ENCODE results near the gene FLOT1. TPM values are rescaled to one million over a fixed set of nuclear protein-coding genes. Genes with fewer than 3 reads are reported as not detected.

The FLOT1 gene
- total and polyA plus RNA-seq, 2 of the 13 experiments (the other 11 are each of a cell fraction or from before 2014, with no cell fraction given) = 82.3 to 130 TPM

GRCh38 chr6:30749554-30750378, 7.3 kb upstream of the FLOT1 start (continued):
- TF ChIP-seq, protein P1, sequence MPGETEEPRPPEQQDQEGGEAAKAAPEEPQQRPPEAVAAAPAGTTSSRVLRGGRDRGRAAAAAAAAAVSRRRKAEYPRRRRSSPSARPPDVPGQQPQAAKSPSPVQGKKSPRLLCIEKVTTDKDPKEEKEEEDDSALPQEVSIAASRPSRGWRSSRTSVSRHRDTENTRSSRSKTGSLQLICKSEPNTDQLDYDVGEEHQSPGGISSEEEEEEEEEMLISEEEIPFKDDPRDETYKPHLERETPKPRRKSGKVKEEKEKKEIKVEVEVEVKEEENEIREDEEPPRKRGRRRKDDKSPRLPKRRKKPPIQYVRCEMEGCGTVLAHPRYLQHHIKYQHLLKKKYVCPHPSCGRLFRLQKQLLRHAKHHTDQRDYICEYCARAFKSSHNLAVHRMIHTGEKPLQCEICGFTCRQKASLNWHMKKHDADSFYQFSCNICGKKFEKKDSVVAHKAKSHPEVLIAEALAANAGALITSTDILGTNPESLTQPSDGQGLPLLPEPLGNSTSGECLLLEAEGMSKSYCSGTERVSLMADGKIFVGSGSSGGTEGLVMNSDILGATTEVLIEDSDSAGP (CRISPR knock-in tag; IDR thresholded peaks at IDR 0.05; ENCODE audit: borderline replicate concordance) = no peak; the same call in 1 of the 2 replicates
- TF ChIP-seq, protein P2, sequence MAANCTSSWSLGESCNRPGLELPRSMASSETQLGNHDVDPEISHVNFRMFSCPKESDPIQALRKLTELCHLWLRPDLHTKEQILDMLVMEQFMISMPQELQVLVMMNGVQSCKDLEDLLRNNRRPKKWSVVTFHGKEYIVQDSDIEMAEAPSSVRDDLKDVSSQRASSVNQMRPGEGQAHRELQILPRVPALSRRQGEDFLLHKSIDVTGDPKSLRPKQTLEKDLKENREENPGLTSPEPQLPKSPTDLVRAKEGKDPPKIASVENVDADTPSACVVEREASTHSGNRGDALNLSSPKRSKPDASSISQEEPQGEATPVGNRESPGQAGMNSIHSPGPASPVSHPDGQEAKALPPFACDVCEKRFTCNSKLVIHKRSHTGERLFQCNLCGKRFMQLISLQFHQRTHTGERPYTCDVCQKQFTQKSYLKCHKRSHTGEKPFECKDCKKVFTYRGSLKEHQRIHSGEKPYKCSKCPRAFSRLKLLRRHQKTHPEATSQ (CRISPR knock-in tag; IDR thresholded peaks at IDR 0.05; ENCODE audit: borderline replicate concordance) = no peak; the same call in 1 of the 2 replicates
- TF ChIP-seq ZNF563 (CRISPR knock-in tag; IDR thresholded peaks at IDR 0.05) = no peak
- TF ChIP-seq ZNF577 (CRISPR knock-in tag; IDR thresholded peaks at IDR 0.05; ENCODE audit: borderline replicate concordance, low read depth) = no peak
- no peak for TF ChIP-seq ZNF124 (CRISPR knock-in tag; IDR thresholded peaks at IDR 0.05)
- TF ChIP-seq, protein P3, sequence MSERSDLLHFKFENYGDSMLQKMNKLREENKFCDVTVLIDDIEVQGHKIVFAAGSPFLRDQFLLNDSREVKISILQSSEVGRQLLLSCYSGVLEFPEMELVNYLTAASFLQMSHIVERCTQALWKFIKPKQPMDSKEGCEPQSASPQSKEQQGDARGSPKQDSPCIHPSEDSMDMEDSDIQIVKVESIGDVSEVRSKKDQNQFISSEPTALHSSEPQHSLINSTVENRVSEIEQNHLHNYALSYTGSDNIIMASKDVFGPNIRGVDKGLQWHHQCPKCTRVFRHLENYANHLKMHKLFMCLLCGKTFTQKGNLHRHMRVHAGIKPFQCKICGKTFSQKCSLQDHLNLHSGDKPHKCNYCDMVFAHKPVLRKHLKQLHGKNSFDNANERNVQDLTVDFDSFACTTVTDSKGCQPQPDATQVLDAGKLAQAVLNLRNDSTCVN (CRISPR knock-in tag; IDR thresholded peaks at IDR 0.05; ENCODE audit: borderline replicate concordance) = no peak
- 0 out of 2 replicates have a peak, but pooled peaks have one; percentile 10 for TF ChIP-seq HNF1A (IDR thresholded peaks at IDR 0.05; ENCODE audit: low read depth)
- TF ChIP-seq HNF1A (CRISPR knock-in tag; IDR thresholded peaks at IDR 0.05; ENCODE audit: borderline replicate concordance) = no peak
- TF ChIP-seq ZSCAN29 (CRISPR knock-in tag; conservative IDR thresholded peaks at IDR 0.05) = no peak; the same call in 1 of the 2 replicates
- no peak; the same call in 1 of the 2 replicates for TF ChIP-seq DMAP1 (CRISPR knock-in tag; IDR thresholded peaks at IDR 0.05)
- TF ChIP-seq NRL (CRISPR knock-in tag; IDR thresholded peaks at IDR 0.05; ENCODE audit: borderline replicate concordance) = peak; percentile 71; the same call in 1 of the 2 replicates
- TF ChIP-seq ZNF276 (CRISPR knock-in tag; IDR thresholded peaks at IDR 0.05; ENCODE audit: low read depth) = no peak
- no peak for TF ChIP-seq TEF (CRISPR knock-in tag; IDR thresholded peaks at IDR 0.05)
- peak; percentile 65; the same call in 1 of the 2 replicates for TF ChIP-seq ZBTB20 (CRISPR knock-in tag; IDR thresholded peaks at IDR 0.05; ENCODE audit: borderline replicate concordance, low read depth)
- TF ChIP-seq ZNF510 (CRISPR knock-in tag; IDR thresholded peaks at IDR 0.05; ENCODE audit: low read depth) = no peak
- no peak for TF ChIP-seq ZNF713 (CRISPR knock-in tag; IDR thresholded peaks at IDR 0.05)
